ENCODE measurements around the gene CHCHD3.

The CHCHD3 gene

GRCh38 chr7:132857703-132858102 lies 224.2 kb downstream of the CHCHD3 start:
- no peak for FAIRE-seq

DNA sequence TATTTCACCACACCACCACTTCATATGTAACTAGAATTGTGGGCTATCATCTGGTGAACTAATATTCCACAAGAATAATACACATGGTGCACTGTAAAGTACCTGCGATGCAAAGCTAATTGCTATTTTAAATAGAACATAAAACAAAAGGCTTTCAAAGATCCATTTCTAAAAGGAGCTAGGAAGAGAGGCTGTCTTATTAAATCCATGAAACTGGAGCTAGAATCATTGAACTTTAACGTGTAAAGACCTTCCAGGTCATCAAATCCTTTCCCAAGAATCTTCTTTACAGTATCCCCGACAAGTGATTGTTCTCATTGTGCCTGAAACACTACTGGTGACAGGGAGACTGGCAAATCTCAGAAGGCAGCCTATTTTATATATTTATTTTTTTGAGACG lies 224.9 kb downstream of the CHCHD3 start:
- FAIRE-seq: no peak

GRCh38 chr7:132856416-132856815 lies 225.5 kb downstream of the CHCHD3 start:
- no peak for FAIRE-seq

GRCh38 chr7:132855901-132856300 lies 226.0 kb downstream of the CHCHD3 start:
- FAIRE-seq: no peak

GRCh38 chr7:132854238-132854637 lies 227.7 kb downstream of the CHCHD3 start:
- no peak for FAIRE-seq

DNA sequence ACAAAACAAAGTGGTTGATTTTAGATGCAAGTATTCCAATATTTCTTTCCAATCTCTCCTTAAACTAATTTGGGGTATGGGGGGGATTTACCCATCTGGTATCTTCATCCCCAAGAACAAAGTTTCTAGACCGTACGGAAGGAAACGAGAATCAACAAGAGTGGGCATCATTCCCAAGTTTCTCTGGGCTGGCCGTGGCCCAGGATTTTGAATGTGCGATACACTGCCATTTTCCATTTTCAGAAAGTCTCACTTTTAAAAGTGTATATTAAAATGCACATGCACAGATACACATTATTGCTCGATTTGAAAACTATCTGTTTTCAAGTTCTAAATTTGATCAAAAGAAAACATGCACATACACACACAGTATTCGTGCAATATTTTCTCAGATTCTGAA lies 234.5 kb downstream of the CHCHD3 start:
- FAIRE-seq: no peak

DNA sequence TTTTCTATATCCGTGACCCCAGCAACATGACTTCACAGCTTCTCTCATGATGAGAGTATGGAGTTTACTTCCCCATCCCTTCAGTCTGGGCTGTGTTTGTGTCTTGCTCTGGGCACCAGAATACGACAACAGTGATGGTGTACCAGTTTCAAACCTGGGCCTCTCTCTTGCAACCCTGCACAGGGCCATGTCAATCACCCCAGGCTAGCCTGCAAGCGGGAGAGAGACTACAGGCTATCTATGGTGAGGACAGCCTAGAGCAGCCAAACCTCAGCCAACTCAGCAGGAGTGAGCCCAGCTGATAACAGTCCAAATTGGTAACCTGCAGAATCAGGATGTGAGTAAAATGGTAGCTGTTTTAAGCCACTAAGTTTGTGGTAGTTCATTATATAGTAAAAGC lies 235.8 kb downstream of the CHCHD3 start:
- no peak for FAIRE-seq

GRCh38 chr7:132842478-132842877 lies 239.4 kb downstream of the CHCHD3 start:
- no peak for FAIRE-seq

- FAIRE-seq: no peak
Measured at GRCh38 chr7:132840199-132840598, 241.7 kb downstream of the CHCHD3 start.

GRCh38 chr7:132838313-132838712 lies 243.6 kb downstream of the CHCHD3 start:
- no peak for FAIRE-seq

DNA sequence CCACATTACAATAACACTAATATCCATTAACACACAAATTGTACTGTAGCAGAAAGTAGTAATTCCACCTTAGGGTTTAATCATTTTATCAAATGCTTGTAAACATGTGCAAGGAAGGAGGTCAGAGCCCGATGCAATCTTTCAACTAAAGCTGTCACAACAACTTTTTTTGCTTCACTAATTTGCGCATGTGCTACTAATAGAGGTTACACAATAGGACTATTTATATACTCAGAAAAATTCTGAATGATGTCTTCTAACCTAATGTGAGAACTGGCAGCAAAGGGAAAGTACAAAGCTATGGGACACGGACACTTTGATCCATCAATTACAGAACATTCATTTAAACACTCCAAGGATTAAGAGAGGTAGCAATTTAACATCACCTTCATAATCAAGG lies 244.4 kb downstream of the CHCHD3 start:
- no peak for FAIRE-seq

GRCh38 chr7:132836746-132837145 lies 245.1 kb downstream of the CHCHD3 start:
- no peak for FAIRE-seq

GRCh38 chr7:132830941-132831340 lies 250.9 kb downstream of the CHCHD3 start:
- no peak for FAIRE-seq

DNA sequence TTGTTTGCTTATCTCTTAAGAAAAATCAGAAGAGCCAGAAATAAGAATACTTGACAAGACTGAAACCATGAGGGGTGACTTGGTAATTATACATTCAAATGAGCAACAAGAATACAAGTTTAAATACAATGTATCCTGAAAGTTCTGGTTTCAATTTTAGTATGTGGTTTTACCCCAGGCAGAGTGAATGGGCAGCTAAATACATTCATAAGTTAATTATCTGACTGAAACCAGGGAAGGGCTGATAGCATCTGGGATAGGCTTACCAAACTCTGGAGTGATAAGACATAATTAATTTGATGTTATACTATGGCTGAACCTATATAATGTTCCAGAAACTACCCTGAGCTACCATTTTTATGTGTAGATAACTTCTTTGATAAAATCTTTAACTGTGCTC lies 253.4 kb downstream of the CHCHD3 start:
- no peak for FAIRE-seq

DNA sequence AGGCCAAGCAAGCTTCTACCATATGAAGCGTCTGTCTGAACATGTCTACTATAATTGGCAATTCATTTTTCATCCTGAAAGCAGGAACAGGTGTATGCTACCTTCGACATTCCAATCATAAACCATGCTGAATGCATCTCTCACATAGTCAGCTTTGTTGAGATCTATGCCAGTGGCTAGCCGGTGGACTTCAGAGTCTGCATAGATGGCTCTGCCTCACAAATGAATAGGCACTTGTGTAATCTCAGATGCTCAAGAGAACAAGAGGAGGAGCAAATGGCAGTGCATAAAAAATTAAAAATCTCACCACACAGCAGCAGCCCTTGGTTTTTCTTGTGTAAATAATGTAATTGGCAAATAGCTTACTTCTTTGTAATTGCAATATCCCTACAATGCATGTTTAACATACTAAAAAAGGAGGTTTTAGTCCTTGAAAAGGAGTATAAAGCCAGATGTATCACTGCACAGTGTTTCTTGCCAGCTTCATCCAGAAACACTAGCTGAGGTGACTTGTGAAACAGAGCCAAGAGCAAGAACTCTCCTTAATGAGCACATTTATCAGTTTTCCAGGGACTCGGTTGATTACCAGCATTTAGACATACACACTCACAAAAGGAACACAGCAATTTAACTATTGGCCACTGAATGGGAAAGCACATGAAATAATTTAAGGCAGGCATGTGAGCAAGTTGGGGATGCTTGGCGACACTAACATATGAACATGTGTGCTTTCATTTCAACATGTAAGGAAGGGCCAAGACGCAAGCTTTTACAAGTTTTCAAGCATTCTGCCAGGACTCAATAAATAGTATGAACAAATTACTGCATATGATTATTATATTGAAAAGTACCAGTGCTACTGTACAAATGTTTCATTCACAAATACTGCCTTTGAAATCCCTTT lies 255.7 kb downstream of the CHCHD3 start:
- no peak for FAIRE-seq

DNA sequence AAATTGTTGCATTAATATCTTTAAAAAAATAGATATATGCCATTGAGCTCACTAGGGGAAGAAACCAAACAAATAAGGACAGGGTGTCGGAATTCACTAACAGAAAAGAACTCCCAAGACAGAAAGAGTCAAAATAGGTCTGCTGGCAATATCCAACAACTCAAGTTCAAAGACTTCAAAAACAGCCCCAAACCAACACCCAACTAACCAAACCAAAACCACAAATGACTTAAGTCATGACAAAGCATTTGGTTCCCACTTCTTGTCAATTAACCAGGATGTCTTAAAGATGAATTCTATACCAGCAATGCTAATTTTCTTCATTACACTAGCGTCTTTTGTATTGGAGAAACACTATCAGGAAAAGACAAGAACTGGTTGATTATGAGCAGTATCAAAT lies 256.7 kb downstream of the CHCHD3 start:
- no peak for FAIRE-seq

DNA sequence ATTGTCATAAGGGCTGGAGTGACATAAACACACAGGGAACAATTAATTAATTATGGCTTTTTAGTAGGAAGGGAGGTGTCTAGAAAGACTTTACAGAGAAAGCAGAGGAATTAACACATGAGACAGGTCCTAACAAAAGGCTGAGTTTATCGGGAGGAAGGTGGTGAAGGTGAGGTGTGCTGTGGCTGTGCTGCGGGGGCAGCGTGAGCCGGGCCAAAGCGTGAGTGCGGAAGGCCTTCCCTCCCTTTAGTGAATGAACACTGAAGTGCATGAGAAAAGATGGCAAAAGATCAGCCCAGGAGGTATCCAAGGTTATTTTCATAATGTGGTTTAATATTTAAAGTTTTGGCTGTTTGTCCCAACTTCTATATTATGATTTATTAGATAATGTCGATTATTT lies 262.2 kb downstream of the CHCHD3 start:
- FAIRE-seq: no peak

- no peak for FAIRE-seq
Measured at GRCh38 chr7:132817949-132818348, 263.9 kb downstream of the CHCHD3 start.

- no peak for FAIRE-seq
Measured at GRCh38 chr7:132815696-132816311, 266.1 kb downstream of the CHCHD3 start.

- FAIRE-seq: no peak
Measured at GRCh38 chr7:132815130-132815529, 266.8 kb downstream of the CHCHD3 start.

DNA sequence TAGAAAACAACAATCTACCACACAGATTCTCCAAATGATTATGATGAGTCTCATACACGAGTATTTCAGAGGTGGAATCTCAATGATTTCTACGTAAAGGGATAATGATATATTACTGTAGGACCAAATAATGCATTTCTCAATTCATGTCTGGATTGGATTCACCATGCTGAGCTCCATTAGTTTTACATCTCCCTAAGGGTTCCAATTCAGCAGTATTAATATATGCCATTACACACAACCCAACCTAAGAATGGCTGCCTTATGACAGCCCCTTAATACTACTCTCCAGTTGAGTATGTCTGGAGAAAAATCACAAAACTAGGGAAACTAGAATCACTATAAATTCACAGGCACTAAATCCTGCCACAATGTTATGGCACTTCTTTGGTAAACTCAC lies 271.3 kb downstream of the CHCHD3 start:
- FAIRE-seq: no peak

- no peak for FAIRE-seq
Measured at GRCh38 chr7:132806834-132807233, 275.1 kb downstream of the CHCHD3 start.

- no peak for FAIRE-seq
Measured at GRCh38 chr7:132805766-132806165, 276.1 kb downstream of the CHCHD3 start.

- no peak for FAIRE-seq
Measured at GRCh38 chr7:132804849-132805485, 276.9 kb downstream of the CHCHD3 start.
